ENCODE data around the gene EHD1.

Gene EHD1

GRCh38 chr11:64880240-64881001 lies 2.0 kb upstream of the EHD1 start:
- Histone ChIP-seq H4K91ac (ENCODE audit: low read depth, low read length) (no peak overlapping the region), H3K4me3 (ENCODE audit: low read depth, low read length) (no peak overlapping the region), H3K4me2 (ENCODE audit: low read length) (no peak overlapping the region), H2BK120ac (ENCODE audit: insufficient read depth, low read length, poor library complexity) (no peak overlapping the region), H2BK5ac (ENCODE audit: low read depth, low read length, poor library complexity) (no peak overlapping the region), H4K8ac (ENCODE audit: low read depth, low read length) (no peak overlapping the region), H3K4ac (ENCODE audit: low read depth, low read length) (no peak overlapping the region), H3K27ac (ENCODE audit: low read depth, low read length) (no peak overlapping the region), H3K9ac (ENCODE audit: low read length) (no peak overlapping the region), H2BK12ac (ENCODE audit: low read length) (no peak overlapping the region), H3K9me3 (ENCODE audit: insufficient read depth, low read depth, low read length) (no peaks in the 10 kb centered on the region), H2AK5ac (ENCODE audit: low read length) (no peak overlapping the region), H3K79me1 (ENCODE audit: low read length) (peaks cover 21% of the 10 kb centered on the region), H3K18ac (ENCODE audit: low read length) (no peak overlapping the region), H3K23ac (ENCODE audit: low read length) (no peak overlapping the region), H4K12ac (ENCODE audit: low read depth, low read length) (no peak overlapping the region), H2AFZ (ENCODE audit: insufficient read depth, low read length, poor library complexity) (no peak overlapping the region), H3K4me1 (ENCODE audit: control insufficient read depth in 1 of 2, insufficient read depth in 2 of 2, low read length in 2 of 2) (peaks cover 11 to 16% of the 10 kb centered on the region in 2 experiments), H3K36me3 (ENCODE audit: control insufficient read depth in 1 of 2, insufficient read depth in 2 of 2, low read length in 2 of 2) (peaks cover 3% of the 10 kb centered on the region in 2 experiments), H3K27me3 (ENCODE audit: insufficient read depth, low read length) (no peaks in the 10 kb centered on the region), H3K14ac (ENCODE audit: low read length) (no peak overlapping the region), H3K79me2 (ENCODE audit: control insufficient read depth, insufficient read depth, low read length, poor library complexity) (peaks cover 20% of the 10 kb centered on the region)
- DNase-seq = no peak
- no CpG with 5 or more reads among the region's 14 CpGs for WGBS (ENCODE audit: extremely low coverage, insufficient coverage, insufficient read length)

DNA sequence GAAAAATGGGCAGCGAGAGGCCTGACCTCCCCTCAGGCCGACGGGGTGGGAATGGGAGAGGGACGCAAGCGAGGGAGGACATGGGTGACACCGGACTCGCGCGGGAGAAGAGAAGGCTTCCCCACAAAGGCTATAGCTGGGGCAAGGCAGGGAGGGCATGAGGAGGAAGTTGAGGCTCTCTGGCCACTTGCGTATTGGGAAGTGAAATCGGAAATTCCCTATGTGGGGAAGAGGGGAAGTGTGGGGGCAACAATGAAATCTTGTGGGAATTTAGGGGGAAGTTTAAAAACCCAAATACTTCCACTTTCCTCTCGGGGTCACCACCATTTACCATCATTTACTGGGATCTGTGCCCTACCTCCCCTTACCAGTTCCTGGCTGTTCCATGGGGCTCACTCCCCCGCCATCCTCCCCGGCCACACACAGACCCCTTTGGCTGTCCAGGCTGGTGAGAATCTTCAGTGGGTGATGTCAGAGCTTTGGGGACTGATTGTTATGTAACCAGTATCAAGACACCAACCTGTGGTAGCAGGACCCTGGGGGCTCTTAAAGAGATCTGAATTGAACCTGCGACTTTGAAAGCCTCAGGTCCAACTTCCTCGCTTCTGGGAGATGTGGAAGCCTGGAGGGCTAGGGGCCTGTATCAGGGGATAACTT lies 951 bp upstream of the EHD1 start:
- H2AFZ ChIP-seq (ENCODE audit: insufficient read depth, low read length, poor library complexity) = peak overlapping the region; percentile 76
- H3K79me1 ChIP-seq (ENCODE audit: low read length) = peaks cover 21% of the 10 kb centered on the region
- no peaks in the 10 kb centered on the region for H3K27me3 ChIP-seq (ENCODE audit: insufficient read depth, low read length)
- H2BK5ac ChIP-seq (ENCODE audit: low read depth, low read length, poor library complexity) = no peak overlapping the region
- H3K23ac ChIP-seq (ENCODE audit: low read length) = no peak overlapping the region
- H3K27ac ChIP-seq (ENCODE audit: low read depth, low read length) = peak overlapping the region; percentile 57
- peak overlapping the region; percentile 27 for H3K14ac ChIP-seq (ENCODE audit: low read length)
- H4K91ac ChIP-seq (ENCODE audit: low read depth, low read length) = peak overlapping the region; percentile 37
- DNase-seq = peak in 1 of 2 donors; percentile 39
- peak overlapping the region; percentile 9 for H3K18ac ChIP-seq (ENCODE audit: low read length)
- peak overlapping the region; percentile 3 for H4K12ac ChIP-seq (ENCODE audit: low read depth, low read length)
- H3K4me2 ChIP-seq (ENCODE audit: low read length) = peak overlapping the region; percentile 84
- H3K9ac ChIP-seq (ENCODE audit: low read length) = peak overlapping the region; percentile 79
- peaks cover 10% of the 10 kb centered on the region in 2 experiments for H3K36me3 ChIP-seq (ENCODE audit: control insufficient read depth in 1 of 2, insufficient read depth in 2 of 2, low read length in 2 of 2)
- no CpG with 5 or more reads among the region's 16 CpGs for WGBS (ENCODE audit: extremely low coverage, insufficient coverage, insufficient read length)
- peak overlapping the region; percentile 78 for H4K8ac ChIP-seq (ENCODE audit: low read depth, low read length)
- H2BK12ac ChIP-seq (ENCODE audit: low read length) = no peak overlapping the region
- no peak overlapping the region for H2BK120ac ChIP-seq (ENCODE audit: insufficient read depth, low read length, poor library complexity)
- H3K4ac ChIP-seq (ENCODE audit: low read depth, low read length) = peak overlapping the region; percentile 1
- H3K4me3 ChIP-seq (ENCODE audit: low read depth, low read length) = peak overlapping the region; percentile 92
- H3K9me3 ChIP-seq (ENCODE audit: insufficient read depth, low read depth, low read length) = no peaks in the 10 kb centered on the region
- peaks cover 22% of the 10 kb centered on the region for H3K79me2 ChIP-seq (ENCODE audit: control insufficient read depth, insufficient read depth, low read length, poor library complexity)
- peaks cover 11 to 17% of the 10 kb centered on the region in 2 experiments for H3K4me1 ChIP-seq (ENCODE audit: control insufficient read depth in 1 of 2, insufficient read depth in 2 of 2, low read length in 2 of 2)
- H2AK5ac ChIP-seq (ENCODE audit: low read length) = peak overlapping the region; percentile 11

- H3K4me2 ChIP-seq (ENCODE audit: low read length) = peak overlapping the region; percentile 79
- peak overlapping the region; percentile 15 for H2BK12ac ChIP-seq (ENCODE audit: low read length)
- peak overlapping the region; percentile 61 for H2BK120ac ChIP-seq (ENCODE audit: insufficient read depth, low read length, poor library complexity)
- peak overlapping the region; percentile 47 for H2AFZ ChIP-seq (ENCODE audit: insufficient read depth, low read length, poor library complexity)
- peak overlapping the region; percentile 76 for H4K91ac ChIP-seq (ENCODE audit: low read depth, low read length)
- H3K4me3 ChIP-seq (ENCODE audit: low read depth, low read length) = peak overlapping the region; percentile 98
- no peak overlapping the region for H3K23ac ChIP-seq (ENCODE audit: low read length)
- H3K4ac ChIP-seq (ENCODE audit: low read depth, low read length) = peak overlapping the region; percentile 32
- H4K8ac ChIP-seq (ENCODE audit: low read depth, low read length) = peak overlapping the region; percentile 1
- H3K79me1 ChIP-seq (ENCODE audit: low read length) = peaks cover 21% of the 10 kb centered on the region
- H3K4me1 ChIP-seq (ENCODE audit: control insufficient read depth in 1 of 2, insufficient read depth in 2 of 2, low read length in 2 of 2) = peaks cover 11 to 17% of the 10 kb centered on the region in 2 experiments
- no peaks in the 10 kb centered on the region for H3K27me3 ChIP-seq (ENCODE audit: insufficient read depth, low read length)
- H4K12ac ChIP-seq (ENCODE audit: low read depth, low read length) = peak overlapping the region; percentile 6
- peaks cover 22% of the 10 kb centered on the region for H3K79me2 ChIP-seq (ENCODE audit: control insufficient read depth, insufficient read depth, low read length, poor library complexity)
- H3K9me3 ChIP-seq (ENCODE audit: insufficient read depth, low read depth, low read length) = no peaks in the 10 kb centered on the region
- H2BK5ac ChIP-seq (ENCODE audit: low read depth, low read length, poor library complexity) = peak overlapping the region; percentile 0
- DNase-seq = no peak
- peaks cover 16% of the 10 kb centered on the region in 2 experiments for H3K36me3 ChIP-seq (ENCODE audit: control insufficient read depth in 1 of 2, insufficient read depth in 2 of 2, low read length in 2 of 2)
- peak overlapping the region; percentile 93 for H3K14ac ChIP-seq (ENCODE audit: low read length)
- H3K18ac ChIP-seq (ENCODE audit: low read length) = peak overlapping the region; percentile 80
- H3K27ac ChIP-seq (ENCODE audit: low read depth, low read length) = peak overlapping the region; percentile 65
- no CpG with 5 or more reads among the region's 21 CpGs for WGBS (ENCODE audit: extremely low coverage, insufficient coverage, insufficient read length)
- H3K9ac ChIP-seq (ENCODE audit: low read length) = peak overlapping the region; percentile 95
- peak overlapping the region; percentile 4 for H2AK5ac ChIP-seq (ENCODE audit: low read length)
These were observed 263 bp downstream of the EHD1 start for GRCh38 chr11:64878223-64878493.

GRCh38 chr11:64877390-64878222 lies 815 bp downstream of the EHD1 start:
- peaks cover 22% of the 10 kb centered on the region in 2 experiments for H3K36me3 ChIP-seq (ENCODE audit: control insufficient read depth in 1 of 2, insufficient read depth in 2 of 2, low read length in 2 of 2)
- no peaks in the 10 kb centered on the region for H3K9me3 ChIP-seq (ENCODE audit: insufficient read depth, low read depth, low read length)
- peak overlapping the region; percentile 47 for H2AFZ ChIP-seq (ENCODE audit: insufficient read depth, low read length, poor library complexity)
- peak overlapping the region; percentile 79 for H3K4me2 ChIP-seq (ENCODE audit: low read length)
- DNase-seq = peak in 1 of 2 donors; percentile 35
- peak overlapping the region; percentile 95 for H3K9ac ChIP-seq (ENCODE audit: low read length)
- H4K12ac ChIP-seq (ENCODE audit: low read depth, low read length) = peak overlapping the region; percentile 6
- H3K79me1 ChIP-seq (ENCODE audit: low read length) = peaks cover 21% of the 10 kb centered on the region
- no peaks in the 10 kb centered on the region for H3K27me3 ChIP-seq (ENCODE audit: insufficient read depth, low read length)
- H3K27ac ChIP-seq (ENCODE audit: low read depth, low read length) = peak overlapping the region; percentile 65
- H4K8ac ChIP-seq (ENCODE audit: low read depth, low read length) = peak overlapping the region; percentile 1
- H3K18ac ChIP-seq (ENCODE audit: low read length) = peak overlapping the region; percentile 80
- H2BK12ac ChIP-seq (ENCODE audit: low read length) = peak overlapping the region; percentile 7
- H2BK120ac ChIP-seq (ENCODE audit: insufficient read depth, low read length, poor library complexity) = peak overlapping the region; percentile 61
- WGBS (ENCODE audit: extremely low coverage, insufficient coverage, insufficient read length) = no CpG with 5 or more reads among the region's 41 CpGs
- peak overlapping the region; percentile 0 for H2BK5ac ChIP-seq (ENCODE audit: low read depth, low read length, poor library complexity)
- H3K4me1 ChIP-seq (ENCODE audit: control insufficient read depth in 1 of 2, insufficient read depth in 2 of 2, low read length in 2 of 2) = peaks cover 11 to 17% of the 10 kb centered on the region in 2 experiments
- H3K23ac ChIP-seq (ENCODE audit: low read length) = peak overlapping the region; percentile 58
- H4K91ac ChIP-seq (ENCODE audit: low read depth, low read length) = peak overlapping the region; percentile 76
- H3K14ac ChIP-seq (ENCODE audit: low read length) = peak overlapping the region; percentile 93
- H2AK5ac ChIP-seq (ENCODE audit: low read length) = peak overlapping the region; percentile 4
- H3K4ac ChIP-seq (ENCODE audit: low read depth, low read length) = peak overlapping the region; percentile 32
- H3K4me3 ChIP-seq (ENCODE audit: low read depth, low read length) = peak overlapping the region; percentile 98
- peaks cover 22% of the 10 kb centered on the region for H3K79me2 ChIP-seq (ENCODE audit: control insufficient read depth, insufficient read depth, low read length, poor library complexity)
